ENCODE measurements around the gene EDRF1. TPM values are rescaled to one million over a fixed set of nuclear protein-coding genes. Genes with fewer than 3 reads are reported as not detected.

EDRF1 gene
- total RNA-seq, 1 experiment from 2014 or later: 49.2 TPM

GRCh38 chr10:125684581-125684980 lies 34.9 kb upstream of the EDRF1 start:
- no peak overlapping the region for H3K9ac ChIP-seq (ENCODE audit: low read length)
- no peak overlapping the region for H2AFZ ChIP-seq (ENCODE audit: low read depth, low read length, poor library complexity, severe bottlenecking)
- CTCF ChIA-PET: no interaction called here
- H3K4me2 ChIP-seq (ENCODE audit: low read length): no peak overlapping the region
- H4K20me1 ChIP-seq (ENCODE audit: insufficient read depth): no peaks in the 10 kb centered on the region
- DNase-seq (ENCODE audit: low read depth, low spot score): no peak
- no peak overlapping the region for H3K4me3 ChIP-seq (replicated peaks in 1 of 2; ENCODE audit: low read depth in 1 of 2, low read length in 2 of 2)
- no peaks in the 10 kb centered on the region for H3K9me2 ChIP-seq (ENCODE audit: insufficient read depth)
- H3K36me3 ChIP-seq (ENCODE audit: control insufficient read depth in 1 of 2, insufficient read depth in 2 of 2, low read length in 2 of 2): no peaks in the 10 kb centered on the region
- no peak for ATAC-seq
- TF ChIP-seq CEBPB (IDR thresholded peaks at IDR 0.05; ENCODE audit: low read depth) (no peak), ZBTB33 (IDR thresholded peaks at IDR 0.05; ENCODE audit: extremely low read depth, insufficient replicate concordance, low read length) (no peak), EGR1 (IDR thresholded peaks at IDR 0.05; ENCODE audit: low read depth) (no peak)
- intact Hi-C loops (cut with micrococcal nuclease): no loop called here
- RAD21 ChIA-PET (ENCODE audit: low non-redundant PET in 1 of 2, low total read pairs in 2 of 2, uncharacterized antibody in 2 of 2, unreplicated experiment in 2 of 2): no interaction called here
- POLR2A ChIA-PET: interaction anchor here (1.3 kb wide), 1 partner anchor 35 kb away, joined by 4 read pairs; the partner anchor contains the start of gene EDRF1
- H3K9me3 ChIP-seq (ENCODE audit: control insufficient read depth in 1 of 2, insufficient read depth in 1 of 2, low read depth in 1 of 2, low read length in 2 of 2): no peaks in the 10 kb centered on the region
- no TSS peak for BruUV-seq (replicated peaks)
- no peaks in the 10 kb centered on the region for H3K79me2 ChIP-seq (ENCODE audit: insufficient read depth, low read length)
- H3K4me1 ChIP-seq (ENCODE audit: control insufficient read depth in 1 of 2, insufficient read depth in 2 of 2, low read length in 2 of 2): no peaks in the 10 kb centered on the region
- no peaks in the 10 kb centered on the region for H3K27me3 ChIP-seq (ENCODE audit: insufficient read depth, low read length)
- H3K27ac ChIP-seq (ENCODE audit: low read depth, low read length): no peak overlapping the region

GRCh38 chr10:125687507-125688185 lies 31.9 kb upstream of the EDRF1 start:
- Histone ChIP-seq H4K20me1 (ENCODE audit: insufficient read depth) (no peaks in the 10 kb centered on the region), H3K9me2 (ENCODE audit: insufficient read depth) (no peaks in the 10 kb centered on the region), H2AFZ (ENCODE audit: low read depth, low read length, poor library complexity, severe bottlenecking) (no peak overlapping the region), H3K4me3 (replicated peaks in 1 of 2; ENCODE audit: low read depth in 1 of 2, low read length in 2 of 2) (no peak overlapping the region), H3K79me2 (ENCODE audit: insufficient read depth, low read length) (no peaks in the 10 kb centered on the region), H3K9ac (ENCODE audit: low read length) (no peak overlapping the region), H3K36me3 (ENCODE audit: control insufficient read depth in 1 of 2, insufficient read depth in 2 of 2, low read length in 2 of 2) (no peaks in the 10 kb centered on the region), H3K27ac (ENCODE audit: low read depth, low read length) (no peak overlapping the region), H3K4me1 (ENCODE audit: control insufficient read depth in 1 of 2, insufficient read depth in 2 of 2, low read length in 2 of 2) (no peaks in the 10 kb centered on the region), H3K9me3 (ENCODE audit: control insufficient read depth in 1 of 2, insufficient read depth in 1 of 2, low read depth in 1 of 2, low read length in 2 of 2) (no peaks in the 10 kb centered on the region), H3K4me2 (ENCODE audit: low read length) (no peak overlapping the region), H3K27me3 (ENCODE audit: insufficient read depth, low read length) (0 out of 2 replicates have a peak, but pooled peaks cover 4% of the 10 kb centered on the region)
- no TSS peak for BruUV-seq (replicated peaks)
- DNase-seq (ENCODE audit: low read depth, low spot score) (no peak), ATAC-seq (no peak)
- ChIA-PET POLR2A (interaction anchor here (0.7 kb wide), 1 partner anchor 13 kb away, joined by 5 read pairs; no protein-coding TSS in a partner anchor), CTCF (no interaction called here), RAD21 (ENCODE audit: low non-redundant PET in 1 of 2, low total read pairs in 2 of 2, uncharacterized antibody in 2 of 2, unreplicated experiment in 2 of 2) (no interaction called here)
- TF ChIP-seq SP1 (IDR thresholded peaks at IDR 0.05; ENCODE audit: low read depth) (no peak), FOSL1 (IDR thresholded peaks at IDR 0.05; ENCODE audit: low read depth) (no peak), CBX3 (IDR thresholded peaks at IDR 0.05; ENCODE audit: low read depth) (no peak), ATF3 (IDR thresholded peaks at IDR 0.05) (no peak), JUND (IDR thresholded peaks at IDR 0.05) (no peak), REST (IDR thresholded peaks at IDR 0.05; ENCODE audit: low read depth) (no peak), RAD21 (IDR thresholded peaks at IDR 0.05; ENCODE audit: low read depth) (no peak), TCF7L2 (IDR thresholded peaks at IDR 0.05; ENCODE audit: borderline replicate concordance, extremely low read depth, insufficient read depth, insufficient read length) (no peak), MAX (IDR thresholded peaks at IDR 0.05) (no peak), POLR2A (IDR thresholded peaks at IDR 0.05; ENCODE audit: borderline replicate concordance, extremely low read depth, insufficient read depth, insufficient read length) (no peak)
- intact Hi-C loops (cut with micrococcal nuclease): no loop called here
